GM18499 (cell line): ENCODE results near the gene TMEM127.
A peak's percentile ranks its signal among the peaks of the same experiment; 100 is the strongest.
"Not testable (repeated sequence)": the region's sequence is repeated elsewhere in the genome, so short reads cannot be mapped to it uniquely, and the experiment has no call there.

Experiments
- ATAC-seq: cut with Tn5 transposase; IDR thresholded peaks from one replicate; pipeline ENCODE4 v1.9.1; 2021; ENCODE audit warnings: moderate number of reproducible peaks; ENCODE audit not compliant: insufficient read depth, unreplicated experiment

Gene TMEM127

GRCh38 chr2:96243843-96244242 is 22.0 kb downstream of the TMEM127 start:
- no peak for ATAC-seq

DNA sequence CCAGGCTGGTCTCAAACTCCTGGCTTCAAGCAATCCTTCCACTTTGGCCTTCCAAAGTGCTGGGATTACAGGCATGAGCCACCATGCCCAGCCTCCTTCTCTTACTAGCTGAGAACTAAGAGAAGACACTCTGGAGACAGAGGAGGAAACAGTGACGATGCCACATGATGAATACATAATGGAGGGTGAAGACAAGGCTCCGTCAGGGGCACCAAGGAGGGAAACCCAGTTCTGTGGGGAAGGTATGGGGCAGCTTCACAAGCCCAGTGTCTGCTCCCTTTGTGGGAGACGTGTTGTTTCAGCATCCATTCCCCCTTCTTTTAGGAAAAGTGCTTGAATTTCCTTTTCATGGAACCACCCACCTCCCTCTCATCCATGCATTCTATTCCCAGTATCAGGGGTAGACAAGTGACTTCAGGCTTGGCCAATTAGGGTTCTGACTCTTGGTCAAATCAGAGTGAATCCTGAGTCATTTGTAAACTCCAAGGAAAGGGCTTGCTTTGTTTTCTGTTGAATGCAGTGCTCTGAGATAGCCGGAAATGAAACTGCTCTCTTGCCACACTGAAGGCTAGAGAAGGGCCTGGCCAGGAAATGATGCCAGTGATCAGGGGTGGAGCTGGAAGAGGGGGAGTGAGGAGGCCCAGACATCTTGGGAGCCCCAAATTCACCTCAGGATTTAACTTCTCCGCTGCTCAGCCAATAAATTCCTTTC is 23.7 kb downstream of the TMEM127 start:
- peak; percentile 62 for ATAC-seq

DNA sequence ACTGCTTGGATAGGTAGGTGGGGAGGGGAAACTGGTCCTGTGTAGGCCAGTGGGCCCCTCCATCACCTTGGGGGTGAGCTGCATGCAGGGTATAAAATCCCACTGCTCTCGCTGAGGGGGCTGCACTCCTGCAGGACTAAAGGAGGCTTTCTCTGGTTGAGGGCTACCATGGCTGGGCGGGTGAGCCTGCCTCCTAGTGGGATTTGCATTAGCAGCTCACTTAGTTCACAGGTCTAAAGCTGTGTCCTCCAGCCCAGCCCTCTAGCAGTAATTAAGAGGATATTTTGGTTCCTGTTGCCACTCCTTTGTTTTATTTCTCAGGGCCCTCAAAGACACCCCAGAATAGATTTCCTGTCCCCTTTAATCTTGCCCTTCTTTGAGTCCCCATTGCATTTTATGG is 24.6 kb downstream of the TMEM127 start:
- no peak for ATAC-seq

DNA sequence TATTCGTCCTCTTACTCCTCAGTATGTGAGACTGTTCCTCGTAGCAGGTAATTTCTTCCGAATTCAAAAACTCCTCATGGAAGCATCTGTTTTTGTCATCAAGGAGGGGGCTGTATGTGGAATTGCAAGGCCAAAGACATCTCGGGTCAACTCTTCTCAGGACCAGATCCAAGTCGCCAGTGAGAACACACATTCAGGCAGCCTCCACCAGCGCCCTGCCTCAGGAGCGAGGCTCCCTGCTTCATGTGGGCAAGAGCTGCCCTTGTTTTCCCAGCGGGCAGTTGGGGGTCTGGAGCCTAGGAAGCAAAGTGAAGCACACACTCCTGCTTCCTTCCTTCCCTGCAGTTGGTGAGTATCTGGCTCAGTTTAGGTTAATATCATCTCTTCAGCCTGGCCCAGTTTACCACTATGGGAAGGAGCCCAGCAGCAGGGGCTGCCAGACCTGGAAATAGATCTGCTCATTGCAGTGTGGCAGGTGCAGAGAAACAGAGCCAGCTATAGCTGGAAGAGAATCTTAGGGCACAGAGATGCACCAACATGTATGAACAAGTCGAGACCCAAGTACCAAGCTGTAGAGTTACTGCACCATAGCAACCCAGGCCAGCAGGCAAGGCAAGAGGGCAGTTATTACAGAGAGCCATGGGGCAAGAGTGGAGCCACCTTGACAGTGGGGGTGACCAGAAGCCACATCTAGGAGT is 25.3 kb downstream of the TMEM127 start:
- no peak for ATAC-seq

- ATAC-seq = no peak
These were observed 26.0 kb downstream of the TMEM127 start for GRCh38 chr2:96239745-96240264.

DNA sequence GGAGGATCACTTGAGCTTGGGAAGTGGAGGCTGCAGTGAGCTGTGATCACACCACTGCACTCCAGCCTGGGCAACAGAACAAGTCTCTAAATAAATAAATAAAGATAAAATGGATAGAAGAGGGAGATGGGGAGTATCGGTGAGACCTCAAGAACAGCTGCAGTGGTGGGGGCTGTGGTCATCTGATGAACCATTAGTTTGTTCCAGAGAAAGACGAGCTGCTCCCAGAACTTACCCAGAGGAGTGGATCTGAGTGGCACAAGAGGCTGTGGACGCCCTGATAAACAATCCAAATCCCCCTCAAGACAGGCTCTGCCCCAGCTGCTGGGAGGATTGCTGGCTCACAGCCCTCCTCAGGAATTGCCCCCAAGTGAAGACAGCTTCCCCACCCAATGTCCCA is 26.7 kb downstream of the TMEM127 start:
- no peak for ATAC-seq

DNA sequence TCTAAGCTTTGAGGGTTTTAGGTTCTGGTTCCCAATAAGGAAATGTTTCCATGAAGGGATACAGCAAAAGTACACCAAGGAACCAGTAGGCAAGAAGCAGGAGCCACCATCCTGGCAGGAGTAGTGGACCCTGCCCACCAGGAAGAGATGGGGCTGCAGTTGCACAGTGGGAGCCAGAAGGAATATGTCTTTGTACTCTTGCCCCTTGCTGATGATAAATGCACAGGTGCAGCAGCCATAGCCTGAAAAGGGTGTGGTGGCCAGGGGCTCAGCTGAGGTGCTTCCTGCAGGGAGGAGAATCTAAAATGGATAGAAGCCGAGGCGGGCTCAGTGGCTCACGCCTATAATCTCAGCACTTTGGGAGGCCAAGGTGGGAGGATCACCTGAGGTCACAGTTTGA is 27.5 kb downstream of the TMEM127 start:
- no peak for ATAC-seq

- no peak for ATAC-seq
These were observed 28.9 kb downstream of the TMEM127 start for GRCh38 chr2:96236882-96237281.

DNA sequence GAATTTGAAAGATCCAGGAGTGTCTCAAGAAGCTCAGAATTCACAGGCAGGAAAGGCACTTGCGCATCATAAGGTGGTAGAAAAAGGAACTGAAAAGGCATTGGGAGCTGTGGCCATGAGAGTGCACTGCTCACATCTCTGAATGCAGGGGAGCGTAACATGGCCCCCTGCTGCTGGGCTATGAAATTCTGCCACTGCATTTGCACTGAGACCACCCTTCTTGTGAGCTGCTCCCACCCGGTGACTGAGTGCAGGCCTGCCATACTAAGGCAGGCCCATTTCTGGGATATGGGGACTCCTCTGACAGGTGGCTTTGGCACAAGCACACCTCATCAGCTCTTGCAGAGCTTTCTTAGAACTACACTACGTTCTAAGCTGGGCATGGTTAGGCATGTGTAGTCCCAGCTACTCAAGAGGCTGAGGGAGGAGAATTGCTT is 31.9 kb downstream of the TMEM127 start:
- peak; percentile 80 for ATAC-seq

DNA sequence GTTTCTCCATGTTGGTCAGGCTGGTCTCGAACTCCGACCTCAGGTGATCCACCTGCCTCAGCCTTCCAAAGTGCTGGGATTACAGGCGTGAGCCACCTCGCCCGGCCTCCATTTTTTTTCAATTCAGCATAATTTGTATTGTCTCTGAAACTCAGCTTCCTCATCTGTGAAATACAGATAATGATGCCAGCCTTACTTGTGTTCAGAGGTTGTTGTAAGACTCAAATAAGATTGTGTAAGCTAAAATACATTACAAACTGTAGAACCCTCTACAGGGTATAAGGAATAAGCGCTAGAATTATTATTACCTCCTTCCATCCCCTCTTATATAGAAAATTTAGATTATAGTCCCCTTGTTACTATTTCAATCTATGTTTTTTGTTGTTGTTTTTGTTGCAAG is 32.4 kb downstream of the TMEM127 start:
- ATAC-seq = no peak

DNA sequence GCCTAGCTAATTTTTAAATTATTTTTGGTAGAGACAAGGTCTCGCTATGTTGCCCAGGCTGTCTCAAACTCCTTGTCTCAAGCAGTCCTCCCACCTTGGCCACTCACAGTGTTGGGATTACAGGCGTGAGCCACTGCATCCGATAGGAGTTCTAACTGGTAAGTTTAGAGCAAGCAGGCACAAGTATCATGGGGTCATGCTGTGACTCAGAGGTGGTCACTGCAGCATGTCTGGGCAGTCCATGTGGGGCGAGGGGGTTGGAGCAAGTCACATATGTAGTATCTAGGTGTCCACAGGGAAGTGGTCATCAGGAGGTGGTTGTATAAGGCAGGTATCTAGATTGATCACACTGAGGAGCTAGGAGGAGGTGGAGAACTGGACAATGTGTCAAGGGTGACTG is 34.5 kb downstream of the TMEM127 start:
- ATAC-seq = no peak

DNA sequence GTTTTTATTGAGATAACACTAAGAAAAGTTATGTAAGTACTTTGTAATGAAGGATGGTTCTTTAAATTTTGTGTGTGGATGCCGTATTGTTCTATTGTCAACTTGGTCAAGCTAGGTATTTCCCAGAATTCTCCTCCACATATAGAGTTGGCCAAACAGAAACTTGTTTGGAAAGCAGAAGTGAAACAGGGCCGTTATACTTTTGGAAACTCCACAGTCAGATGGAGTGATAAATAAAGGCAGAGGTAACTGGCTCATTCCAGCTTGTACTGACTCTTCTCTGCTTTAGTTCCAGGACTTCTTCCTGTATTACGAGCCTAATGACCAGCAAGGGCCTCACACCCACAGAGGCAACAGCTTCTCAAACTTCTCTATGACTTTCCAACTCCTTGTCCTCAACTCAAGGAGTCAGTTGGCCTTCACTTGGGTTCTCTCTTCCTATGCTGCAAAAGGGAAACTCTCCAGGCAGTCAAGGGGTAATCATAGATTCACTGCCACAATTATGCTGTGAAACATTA is 40.7 kb downstream of the TMEM127 start:
- peak; percentile 60 for ATAC-seq

DNA sequence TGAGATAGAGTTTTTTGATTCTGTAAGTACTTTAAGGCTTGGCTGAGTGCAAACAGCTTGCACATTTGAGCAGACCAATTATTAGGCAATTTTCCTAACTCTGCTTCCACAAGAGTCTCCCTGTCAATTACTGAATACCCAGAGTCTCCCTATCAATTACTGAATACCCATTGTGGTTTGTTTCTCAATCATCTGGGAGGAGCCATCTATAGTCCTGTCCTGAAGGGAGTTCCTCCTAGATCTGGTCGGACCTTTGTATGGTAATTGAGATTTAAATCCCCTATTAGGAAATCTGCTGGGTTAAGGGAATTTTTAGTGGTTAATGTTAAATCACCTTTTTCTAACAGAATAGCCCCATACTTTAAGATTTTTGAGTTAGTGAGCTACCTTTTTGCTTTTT is 44.7 kb downstream of the TMEM127 start:
- ATAC-seq = not testable (repeated sequence)

DNA sequence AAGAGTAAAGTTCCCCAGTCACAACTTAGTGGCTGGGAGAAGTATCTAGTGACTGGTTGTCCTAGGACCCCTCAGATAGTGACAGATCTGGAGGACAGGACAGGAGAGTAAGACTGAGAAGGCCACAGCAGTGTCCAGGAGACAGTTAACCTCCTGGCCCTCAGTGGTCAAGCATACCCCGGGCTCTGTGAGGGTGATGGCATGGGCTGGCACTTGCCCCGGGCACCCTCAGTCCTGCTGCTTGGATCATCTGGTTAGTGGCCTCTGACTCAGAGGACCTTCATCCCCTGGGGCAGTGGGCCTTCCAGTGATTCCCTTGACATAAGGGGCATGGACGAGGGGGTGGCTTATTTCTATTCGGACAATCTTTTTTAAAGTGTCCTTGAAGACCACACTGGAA is 45.8 kb downstream of the TMEM127 start:
- not testable (repeated sequence) for ATAC-seq

GRCh38 chr2:96218508-96219131 is 47.2 kb downstream of the TMEM127 start:
- ATAC-seq = no peak

GRCh38 chr2:96214554-96214953 is 51.2 kb downstream of the TMEM127 start:
- no peak for ATAC-seq

DNA sequence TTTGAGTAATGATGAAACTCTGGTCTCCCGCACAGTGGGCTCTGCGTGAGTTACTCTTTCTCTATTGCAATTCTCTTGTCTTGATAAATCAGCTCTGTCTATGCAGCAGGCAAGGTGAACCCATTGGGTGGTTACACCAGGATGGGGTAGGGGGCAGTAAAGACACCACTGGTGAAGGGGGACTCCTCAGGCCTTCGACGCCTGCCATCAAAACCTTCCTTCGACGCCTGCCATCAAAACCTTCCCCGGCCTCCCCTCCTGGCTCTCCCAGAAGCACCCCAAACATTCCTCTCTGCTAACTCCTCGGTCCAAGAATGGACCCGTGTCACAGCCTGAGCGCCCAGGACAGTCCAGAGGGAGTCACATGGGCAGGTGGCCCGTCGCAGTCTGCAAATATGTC is 52.4 kb downstream of the TMEM127 start:
- ATAC-seq = no peak

DNA sequence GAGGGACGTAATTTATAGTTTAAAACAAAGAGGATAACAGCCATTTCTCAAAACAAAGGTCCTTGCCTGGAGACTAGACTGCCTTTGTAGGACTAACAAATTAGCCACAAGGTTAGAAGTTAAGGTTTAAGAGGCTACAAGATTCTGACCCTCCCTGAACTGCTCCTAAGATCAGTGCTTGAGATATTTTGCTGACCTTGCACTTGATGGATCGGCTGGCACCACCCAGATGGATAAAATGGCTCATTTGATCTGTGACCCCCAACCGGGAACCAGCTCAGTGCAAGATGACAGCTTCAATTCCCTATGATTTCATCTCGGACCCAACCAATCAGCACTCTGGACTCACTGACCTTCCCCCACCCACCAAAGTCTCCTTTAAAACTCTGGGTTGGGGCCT is 53.5 kb downstream of the TMEM127 start:
- ATAC-seq = no peak

DNA sequence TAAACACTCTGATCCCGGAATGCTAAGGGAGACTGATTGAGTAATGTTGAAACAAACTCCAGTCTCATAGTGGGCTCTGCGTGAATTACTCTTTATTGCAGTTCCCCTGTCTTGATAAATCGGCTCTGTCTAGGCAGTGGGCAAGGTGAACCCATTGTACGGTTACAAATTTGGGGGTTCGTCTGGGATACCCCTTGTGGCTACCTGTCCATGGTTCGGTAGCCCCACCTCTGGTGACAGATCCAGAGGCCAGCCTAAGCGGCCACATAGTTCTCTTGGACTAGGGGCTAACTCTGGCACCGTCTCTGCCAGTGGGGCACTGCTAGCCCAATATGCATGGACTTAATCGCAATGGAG is 56.1 kb downstream of the TMEM127 start:
- ATAC-seq = no peak

DNA sequence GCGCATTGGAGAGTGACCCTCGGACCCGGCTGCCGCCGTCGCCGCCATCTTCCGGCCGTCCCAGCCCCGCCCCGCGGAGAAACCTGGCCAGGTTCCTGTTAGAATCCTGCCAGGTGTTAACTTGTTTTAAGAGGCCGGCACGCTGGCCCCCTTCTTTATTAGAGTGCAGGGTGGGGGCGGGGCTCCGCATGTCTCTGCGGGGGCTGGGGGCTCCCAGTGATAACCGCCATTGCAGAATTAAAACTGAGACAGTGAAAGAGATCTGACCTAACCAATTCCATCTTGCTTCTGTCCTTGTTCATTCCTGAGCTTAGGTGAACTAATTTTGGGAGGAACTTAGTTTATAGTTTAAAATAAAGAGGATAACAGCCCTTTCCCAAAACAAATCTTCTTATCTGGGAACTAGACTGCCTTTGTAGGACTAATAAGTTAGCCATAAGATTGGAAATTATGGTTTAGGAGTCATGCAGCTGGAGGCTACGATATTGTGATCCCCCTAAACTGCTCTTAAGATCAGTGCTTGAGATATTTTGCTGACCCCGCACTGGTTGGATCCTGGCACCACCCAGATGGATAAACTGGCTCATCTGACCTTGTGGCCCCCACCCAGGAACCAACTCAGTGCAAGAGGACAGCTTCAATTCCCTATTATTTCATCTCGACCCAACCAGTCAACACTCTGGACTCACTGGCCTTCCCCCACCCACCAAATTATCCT is 56.6 kb downstream of the TMEM127 start:
- ATAC-seq = no peak
